Fibroblast of villous mesenchyme (primary cell): ENCODE data around the gene HERC4. TPM values are rescaled to one million over a fixed set of nuclear protein-coding genes. Genes with fewer than 3 reads are reported as not detected.

Experiments
- DNase-seq: peaks from one replicate; pipeline ENCODE4 v3.0.0-alpha.2; 2010; ENCODE audit warnings: low read depth
- H3K4me3 ChIP-seq: 2 replicates; pipeline ENCODE4 v1.5.1; 2011; ENCODE audit warnings: low read depth, mild to moderate bottlenecking, low read length
- small RNA-seq: library from RNA; depleted of rRNA; stranded (forward); fragments of <200 nt; gene quantifications from one replicate; pipeline ENCODE3, GENCODE V24; 2012
- total RNA-seq: library from RNA; depleted of rRNA; stranded (reverse); fragments of >200 nt; gene quantifications from 2 replicates; pipeline ENCODE4 v1.2.3, GENCODE V29; 2012
- TF ChIP-seq, protein P1 (sequence below): IDR thresholded peaks from 2 replicates; pipeline ENCODE4 v1.5.1; 2012; ENCODE audit warnings: low read depth, mild to moderate bottlenecking, low read length; ENCODE audit not compliant: insufficient read depth

Gene HERC4
- total RNA-seq, 1 donor = 225 TPM

DNA sequence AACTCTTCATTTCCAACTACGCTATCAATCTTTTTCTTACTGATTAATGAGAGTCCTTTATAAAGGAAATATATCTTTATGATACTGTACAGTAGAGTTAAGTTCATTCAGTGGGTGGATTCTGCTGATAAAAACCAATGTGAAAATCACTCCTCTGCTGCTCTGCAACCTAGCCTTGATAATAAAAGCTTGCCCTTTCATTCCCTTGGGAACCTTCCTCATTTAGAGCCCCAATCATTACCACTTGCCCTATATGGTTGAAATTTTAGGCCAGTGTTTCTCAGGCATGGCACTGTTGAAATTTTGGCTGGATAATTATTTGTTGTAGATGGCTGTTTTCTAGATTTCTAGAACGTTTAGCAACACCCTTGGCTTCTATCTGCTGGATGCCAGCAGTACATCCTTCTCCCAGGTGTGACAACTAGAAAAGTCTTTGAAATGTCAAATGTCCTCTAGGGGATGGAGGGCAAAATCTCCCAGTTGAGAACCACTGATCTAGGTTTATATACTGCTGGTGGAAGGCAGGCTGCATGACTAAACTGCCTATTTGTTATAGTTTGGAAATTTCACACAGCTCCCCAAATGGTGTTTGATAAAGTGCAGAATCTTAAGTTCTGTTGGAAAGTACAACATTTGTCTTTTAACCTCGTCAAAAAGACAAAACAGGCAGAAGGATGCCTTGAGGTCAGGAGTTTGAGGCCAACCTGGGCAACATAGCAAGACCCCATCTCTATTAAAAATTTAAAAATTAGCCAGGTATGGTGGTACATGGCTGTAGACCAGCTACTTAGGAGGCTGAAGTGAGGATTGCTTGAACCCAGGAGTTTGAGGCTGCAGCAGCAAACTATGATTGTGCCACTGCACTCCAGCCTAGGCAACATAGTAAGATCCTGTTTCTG, 199.5 kb downstream of the HERC4 start:
- TF ChIP-seq, protein P1, sequence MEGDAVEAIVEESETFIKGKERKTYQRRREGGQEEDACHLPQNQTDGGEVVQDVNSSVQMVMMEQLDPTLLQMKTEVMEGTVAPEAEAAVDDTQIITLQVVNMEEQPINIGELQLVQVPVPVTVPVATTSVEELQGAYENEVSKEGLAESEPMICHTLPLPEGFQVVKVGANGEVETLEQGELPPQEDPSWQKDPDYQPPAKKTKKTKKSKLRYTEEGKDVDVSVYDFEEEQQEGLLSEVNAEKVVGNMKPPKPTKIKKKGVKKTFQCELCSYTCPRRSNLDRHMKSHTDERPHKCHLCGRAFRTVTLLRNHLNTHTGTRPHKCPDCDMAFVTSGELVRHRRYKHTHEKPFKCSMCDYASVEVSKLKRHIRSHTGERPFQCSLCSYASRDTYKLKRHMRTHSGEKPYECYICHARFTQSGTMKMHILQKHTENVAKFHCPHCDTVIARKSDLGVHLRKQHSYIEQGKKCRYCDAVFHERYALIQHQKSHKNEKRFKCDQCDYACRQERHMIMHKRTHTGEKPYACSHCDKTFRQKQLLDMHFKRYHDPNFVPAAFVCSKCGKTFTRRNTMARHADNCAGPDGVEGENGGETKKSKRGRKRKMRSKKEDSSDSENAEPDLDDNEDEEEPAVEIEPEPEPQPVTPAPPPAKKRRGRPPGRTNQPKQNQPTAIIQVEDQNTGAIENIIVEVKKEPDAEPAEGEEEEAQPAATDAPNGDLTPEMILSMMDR = no peak
- no peak overlapping the region for H3K4me3 ChIP-seq
- DNase-seq = no peak

Small RNA genes within 50 kb of the gene (small RNA-seq; reads per million reads assigned to genes)
- not detected for gene RN7SL220P

Other genes with a start within 250 kb of the HERC4 start
- 1.3 TPM in 2 replicates for gene DNAJC12, start 237.1 kb downstream of the HERC4 start, total RNA-seq
- gene SIRT1, start 190.6 kb downstream of the HERC4 start, total RNA-seq = 14.8 and 17.7 TPM in 2 replicates
- 4.5 and 18.6 TPM in 2 replicates for gene MYPN, start 34.2 kb upstream of the HERC4 start, total RNA-seq
- gene ATOH7, start 156.8 kb upstream of the HERC4 start, total RNA-seq = under 0.01 TPM in 1 of 2 replicates, not detected in the other